HepG2 (cell line): ENCODE measurements around the gene GNRH2. TPM values are rescaled to one million over a fixed set of nuclear protein-coding genes. Genes with fewer than 3 reads are reported as not detected.
A peak's percentile ranks its signal among the peaks of the same experiment; 100 is the strongest.

Source experiments
- ARID2 ChIP-seq: sonication (generic); formaldehyde crosslinking; IDR thresholded peaks from 2 replicates; pipeline ENCODE4 v1.8.1; 2022; ENCODE audit warnings: mild to moderate bottlenecking, missing genetic modification reagents, borderline replicate concordance
- BRD4 ChIP-seq: sonication (generic); formaldehyde crosslinking; IDR thresholded peaks from 2 replicates; pipeline ENCODE4 v1.4.0; 2020; ENCODE audit warnings: missing genetic modification reagents
- CCDC6 ChIP-seq: sonication (generic); formaldehyde crosslinking; IDR thresholded peaks from 2 replicates; pipeline ENCODE4 v1.8.1; 2022; ENCODE audit warnings: mild to moderate bottlenecking, missing genetic modification reagents, moderate library complexity
- JARID2 ChIP-seq: sonication (generic); formaldehyde crosslinking; IDR thresholded peaks from 2 replicates; pipeline ENCODE4 v1.8.1; 2023; ENCODE audit warnings: missing genetic modification reagents, inconsistent platforms; ENCODE audit not compliant: insufficient replicate concordance
- MLXIP ChIP-seq: sonication (generic); formaldehyde crosslinking; IDR thresholded peaks from 2 replicates; pipeline ENCODE4 v1.9.0; 2021; ENCODE audit warnings: missing genetic modification reagents, borderline replicate concordance
- MTA1 ChIP-seq: sonication (generic); formaldehyde crosslinking; IDR thresholded peaks from 2 replicates; pipeline ENCODE4 v1.4.0; 2020; ENCODE audit warnings: missing genetic modification reagents, mild to moderate bottlenecking, borderline replicate concordance
- SATB2 ChIP-seq: sonication (generic); formaldehyde crosslinking; IDR thresholded peaks from 2 replicates; pipeline ENCODE4 v1.5.0; 2020; ENCODE audit warnings: missing genetic modification reagents
- SRSF1 ChIP-seq: fragments of 200-400 bp; formaldehyde crosslinking; optimal IDR thresholded peaks from 2 replicates; pipeline ENCODE3; 2017; ENCODE audit warnings: mild to moderate bottlenecking, low read depth, low read length, moderate library complexity
- TCF12 ChIP-seq, 2 experiments: fragments of 450-650 bp in 1 of 2; sonication (generic) in 1 of 2; formaldehyde crosslinking in 1 of 2; IDR thresholded peaks; 2 replicates each; pipeline versions ENCODE4 v1.6.1 to v1.8.0; 2017 to 2022; ENCODE audit warnings: antibody characterized with exemption in 1 of 2, mild to moderate bottlenecking in 1 of 2, missing genetic modification reagents in 1 of 2, moderate library complexity in 1 of 2
- USF2 ChIP-seq, 2 experiments: sonication (generic) in 1 of 2; formaldehyde crosslinking in 1 of 2; IDR thresholded peaks; 2 replicates each; pipeline versions ENCODE4 v1.5.1 to v1.6.1; 2011 to 2020; ENCODE audit warnings: borderline replicate concordance in 1 of 2, low read depth in 1 of 2, low read length in 1 of 2, mild to moderate bottlenecking in 1 of 2, missing genetic modification reagents in 1 of 2, moderate library complexity in 1 of 2
- ZBTB37 ChIP-seq: sonication (generic); formaldehyde crosslinking; IDR thresholded peaks from 2 replicates; pipeline ENCODE4 v1.4.0; 2020; ENCODE audit warnings: mild to moderate bottlenecking, missing genetic modification reagents
- ZFP1 ChIP-seq: IDR thresholded peaks from 2 replicates; pipeline ENCODE4 v1.6.1; 2016
- ZNF414 ChIP-seq: sonication (generic); formaldehyde crosslinking; IDR thresholded peaks from 2 replicates; pipeline ENCODE4 v1.5.0; 2020; ENCODE audit warnings: missing genetic modification reagents
- ZNF513 ChIP-seq: sonication (generic); formaldehyde crosslinking; conservative IDR thresholded peaks from 2 replicates; pipeline ENCODE4 v1.5.0; 2020; ENCODE audit warnings: missing genetic modification reagents
- ZNF597 ChIP-seq: sonication (generic); formaldehyde crosslinking; IDR thresholded peaks from 2 replicates; pipeline ENCODE4 v1.5.0; 2020; ENCODE audit warnings: missing genetic modification reagents
- ZNF724P ChIP-seq: sonication (generic); formaldehyde crosslinking; IDR thresholded peaks from 2 replicates; pipeline ENCODE4 v1.8.0; 2022; ENCODE audit warnings: missing genetic modification reagents, borderline replicate concordance
- polyA plus RNA-seq, 8 experiments: library from polyadenylated mRNA; depleted of rRNA in 3 of 8; stranded (reverse) in 7 of 8; unstranded in 1 of 8; fragments of >200 nt; fragmentation: Illumina TruSeq in 4 of 8; extraction: Trizol in 4 of 8; gene quantifications; 2 replicates each; pipeline versions ENCODE4 v1.2.1 to v1.2.3, GENCODE V29; 2011 to 2016; ENCODE audit warnings: low read depth in 4 of 8, missing spikeins in 1 of 8, mixed read lengths in 1 of 8; ENCODE audit not compliant: insufficient read depth in 1 of 8
- total RNA-seq, 5 experiments: library from RNA; depleted of rRNA; stranded (reverse); fragments of >200 nt; fragmentation: Illumina TruSeq; extraction: Trizol; gene quantifications; 2 replicates each; pipeline ENCODE4 v1.2.3, GENCODE V29; 2016; ENCODE audit warnings: low read depth in 1 of 5

Gene GNRH2
- total and polyA plus RNA-seq, 2 of the 13 experiments (the other 11 are each of a cell fraction or from before 2014, with no cell fraction given), result 0.28 TPM; not detected in 1

- TF ChIP-seq ARID2, result no peak
- no peak for TF ChIP-seq USF2 (IDR thresholded peaks at IDR 0.05; ENCODE audit: low read depth, low read length)
- no peak for TF ChIP-seq USF2 (CRISPR knock-in tag; IDR thresholded peaks at IDR 0.05; ENCODE audit: borderline replicate concordance)
- no peak for TF ChIP-seq ZFP1 (CRISPR knock-in tag)
- no peak for TF ChIP-seq SRSF1
- no peak for TF ChIP-seq SATB2 (CRISPR knock-in tag)
- no peak for TF ChIP-seq ZNF724P (CRISPR knock-in tag)
- no peak for TF ChIP-seq ZBTB37 (CRISPR knock-in tag)
- no peak for TF ChIP-seq ZNF597 (CRISPR knock-in tag)
- TF ChIP-seq JARID2, result no peak
- no peak for TF ChIP-seq TCF12 (IDR thresholded peaks at IDR 0.05)
- no peak for TF ChIP-seq TCF12 (CRISPR knock-in tag; IDR thresholded peaks at IDR 0.05)
- TF ChIP-seq ZNF513, result no peak
- no peak for TF ChIP-seq MLXIP (CRISPR knock-in tag)
- no peak for TF ChIP-seq ZNF414 (CRISPR knock-in tag)
- TF ChIP-seq CCDC6 (CRISPR knock-in tag), result 0 out of 2 replicates have a peak, but pooled peaks have one; percentile 45
- TF ChIP-seq BRD4, result no peak
- TF ChIP-seq MTA1 (CRISPR knock-in tag), result no peak
Measured at GRCh38 chr20:3068986-3069900, 25.8 kb downstream of the GNRH2 start (continued).
